IPS DF 19.7 (cell line): ENCODE measurements around the gene NOC4L.

ENCODE experiments used
- DNase-seq: peaks from one replicate; pipeline ENCODE4 v3.0.0-alpha.2; 2013; ENCODE audit warnings: low read depth, low spot score

Gene NOC4L

DNA sequence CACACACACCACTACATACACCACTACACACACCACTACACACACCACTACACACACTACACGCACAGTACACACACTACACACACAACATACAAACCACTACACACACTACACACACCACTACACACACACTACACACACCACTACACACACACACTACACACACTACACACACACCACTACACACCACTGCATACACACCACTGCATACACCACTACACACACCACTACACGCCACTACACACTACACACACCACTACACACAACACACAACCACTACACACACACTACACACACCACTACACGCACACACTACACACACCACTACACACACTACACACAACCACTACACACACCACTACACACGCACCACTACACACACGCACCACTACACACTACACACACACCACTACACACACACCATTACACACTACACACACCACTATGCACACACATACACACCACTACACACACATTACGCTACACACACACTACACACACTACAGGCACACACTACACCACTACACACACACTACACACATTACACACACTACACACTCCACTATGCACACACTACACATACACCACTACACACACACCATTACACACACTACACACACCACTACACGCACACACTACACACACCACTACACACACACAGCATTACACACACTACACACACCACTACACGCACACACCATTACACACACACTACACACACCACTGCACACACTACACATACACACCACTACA, 12.5 kb downstream of the NOC4L start:
- no peak for DNase-seq

DNA sequence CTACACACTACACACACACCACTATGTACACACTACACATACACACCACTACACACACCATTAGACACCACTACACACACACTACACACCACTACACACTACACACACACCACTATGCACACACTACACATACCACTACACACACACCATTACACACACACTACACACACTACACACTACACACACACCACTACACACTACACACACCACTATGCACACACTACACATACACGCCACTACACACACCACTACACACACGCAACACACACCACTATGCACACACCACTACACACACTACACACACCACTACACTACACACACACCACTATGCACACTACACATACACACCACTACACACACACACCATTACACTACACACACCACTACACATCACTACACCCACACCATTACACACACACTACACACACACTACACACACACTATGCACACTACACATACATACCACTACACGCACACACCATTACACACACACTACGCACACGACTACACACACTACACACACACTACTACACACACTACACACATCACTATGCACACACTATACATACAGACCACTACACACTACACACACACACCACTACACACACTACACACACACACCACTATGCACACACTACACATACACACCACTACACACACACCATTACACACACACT, 13.6 kb downstream of the NOC4L start:
- no peak for DNase-seq

- DNase-seq = no peak
Observed at GRCh38 chr12:132158677-132159554, 14.7 kb downstream of the NOC4L start.

DNA sequence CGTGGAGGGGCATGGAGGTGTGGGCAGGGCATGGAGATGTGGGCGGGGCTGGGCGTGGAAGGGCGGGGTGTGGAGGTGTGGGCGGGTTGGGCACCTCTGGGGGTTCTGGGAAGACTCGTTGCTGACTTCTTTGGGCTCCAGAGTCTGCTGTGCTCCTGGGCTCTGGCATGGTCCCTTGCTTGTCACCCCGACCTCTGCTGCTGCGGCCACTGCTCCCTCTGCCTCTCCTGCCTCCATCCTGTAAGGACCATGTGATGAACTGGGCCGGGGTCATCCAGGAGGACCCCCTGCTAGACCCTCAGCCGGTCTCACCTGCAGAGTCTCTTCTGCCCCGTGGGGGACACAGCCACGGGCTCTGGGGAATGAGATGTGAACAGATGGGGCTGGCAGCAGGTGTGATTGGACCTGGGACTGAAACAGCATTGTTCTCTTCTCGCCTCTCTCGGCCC, 15.3 kb downstream of the NOC4L start:
- DNase-seq = no peak

GRCh38 chr12:132160016-132160415, 15.8 kb downstream of the NOC4L start:
- DNase-seq = no peak

DNA sequence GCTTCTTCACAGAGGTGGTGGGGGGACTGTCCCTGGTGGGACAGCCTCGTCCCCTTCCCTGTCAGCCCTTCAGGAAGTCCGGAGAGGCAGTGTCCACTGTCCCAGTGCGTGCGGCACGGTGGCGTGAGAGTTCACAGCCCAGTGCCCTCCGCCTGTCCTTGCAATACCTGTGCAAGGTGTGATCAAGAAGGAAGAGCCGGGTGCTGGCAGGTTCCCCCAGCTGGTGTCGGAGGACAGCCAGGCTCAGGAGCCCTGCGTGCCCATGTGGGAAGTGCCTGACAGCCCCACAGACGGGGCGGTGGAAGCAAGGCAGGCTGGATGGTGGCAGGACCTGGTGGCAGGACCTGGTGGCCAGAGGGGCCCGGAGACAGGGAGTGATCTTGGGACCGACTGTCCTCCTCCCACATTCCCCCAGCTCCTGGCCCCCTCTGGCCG, 16.4 kb downstream of the NOC4L start:
- DNase-seq = no peak

DNA sequence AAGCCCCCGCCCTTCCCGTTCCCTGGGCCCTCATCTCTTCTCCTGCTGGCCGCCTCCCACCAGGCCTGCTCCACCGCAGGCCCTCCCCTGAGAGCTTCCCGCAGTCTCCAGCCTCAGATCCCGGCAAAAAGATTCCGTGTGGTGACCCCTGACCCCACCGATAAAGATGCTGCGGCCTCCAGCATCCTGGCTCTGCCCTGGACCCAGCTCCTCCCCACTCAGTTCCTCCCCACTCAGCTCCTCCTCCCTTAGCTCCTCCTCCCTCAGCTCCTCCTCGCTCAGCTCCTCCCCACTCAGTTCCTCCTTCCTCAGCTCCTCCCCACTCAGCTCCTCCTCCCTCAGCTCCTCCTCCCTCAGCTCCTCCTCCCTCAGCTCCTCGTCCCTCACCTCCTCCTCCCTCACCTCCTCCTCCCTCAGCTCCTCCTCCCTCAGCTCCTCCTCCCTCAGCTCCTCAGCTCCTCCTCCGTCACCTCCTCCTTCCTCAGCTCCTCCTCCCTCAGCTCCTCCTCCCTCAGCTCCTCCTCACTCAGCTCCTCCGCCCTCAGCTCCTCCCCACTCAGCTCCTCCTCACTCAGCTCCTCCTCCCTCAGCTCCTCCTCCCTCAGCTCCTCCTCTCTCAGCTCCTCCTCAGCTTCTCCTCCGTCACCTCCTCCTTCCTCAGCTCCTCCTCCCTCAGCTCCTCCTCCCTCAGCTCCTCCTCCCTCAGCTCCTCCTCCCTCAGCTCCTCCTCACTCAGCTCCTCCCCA, 17.0 kb downstream of the NOC4L start:
- DNase-seq = no peak

DNA sequence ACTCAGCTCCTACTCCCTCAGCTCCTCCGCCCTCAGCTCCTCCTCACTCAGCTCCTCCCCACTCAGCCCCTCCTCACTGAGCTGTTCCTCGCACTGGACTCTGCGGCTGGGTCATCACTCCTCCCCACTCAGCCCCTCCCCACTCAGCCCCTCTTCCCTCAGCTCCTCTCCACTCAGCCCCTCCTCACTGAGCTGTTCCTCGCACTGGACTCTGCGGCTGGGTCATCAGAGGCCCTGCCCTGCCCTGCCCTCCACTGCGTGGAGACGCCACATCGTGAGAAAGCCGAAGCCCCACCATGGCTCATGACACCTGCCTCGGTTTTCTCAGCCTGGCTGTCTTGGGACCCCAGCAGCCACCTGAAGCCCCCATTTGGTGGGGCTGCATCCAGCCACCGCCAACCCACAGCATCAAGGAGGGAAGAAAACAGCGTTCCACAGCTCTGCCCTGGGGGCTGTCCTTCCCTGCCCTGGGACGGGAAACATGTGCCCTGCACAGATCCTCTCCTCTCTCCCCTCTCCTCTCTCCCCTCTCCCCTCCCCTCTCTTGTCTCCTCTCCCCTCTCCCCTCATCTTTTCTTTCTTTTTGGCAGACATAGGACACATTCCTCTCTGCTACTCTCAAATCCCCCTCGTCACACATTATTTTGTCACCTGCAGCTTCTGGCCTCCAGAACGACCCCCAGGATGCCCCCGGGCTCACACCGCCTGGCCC, 17.7 kb downstream of the NOC4L start:
- DNase-seq = no peak

GRCh38 chr12:132162508-132163031, 18.3 kb downstream of the NOC4L start:
- DNase-seq = no peak

DNA sequence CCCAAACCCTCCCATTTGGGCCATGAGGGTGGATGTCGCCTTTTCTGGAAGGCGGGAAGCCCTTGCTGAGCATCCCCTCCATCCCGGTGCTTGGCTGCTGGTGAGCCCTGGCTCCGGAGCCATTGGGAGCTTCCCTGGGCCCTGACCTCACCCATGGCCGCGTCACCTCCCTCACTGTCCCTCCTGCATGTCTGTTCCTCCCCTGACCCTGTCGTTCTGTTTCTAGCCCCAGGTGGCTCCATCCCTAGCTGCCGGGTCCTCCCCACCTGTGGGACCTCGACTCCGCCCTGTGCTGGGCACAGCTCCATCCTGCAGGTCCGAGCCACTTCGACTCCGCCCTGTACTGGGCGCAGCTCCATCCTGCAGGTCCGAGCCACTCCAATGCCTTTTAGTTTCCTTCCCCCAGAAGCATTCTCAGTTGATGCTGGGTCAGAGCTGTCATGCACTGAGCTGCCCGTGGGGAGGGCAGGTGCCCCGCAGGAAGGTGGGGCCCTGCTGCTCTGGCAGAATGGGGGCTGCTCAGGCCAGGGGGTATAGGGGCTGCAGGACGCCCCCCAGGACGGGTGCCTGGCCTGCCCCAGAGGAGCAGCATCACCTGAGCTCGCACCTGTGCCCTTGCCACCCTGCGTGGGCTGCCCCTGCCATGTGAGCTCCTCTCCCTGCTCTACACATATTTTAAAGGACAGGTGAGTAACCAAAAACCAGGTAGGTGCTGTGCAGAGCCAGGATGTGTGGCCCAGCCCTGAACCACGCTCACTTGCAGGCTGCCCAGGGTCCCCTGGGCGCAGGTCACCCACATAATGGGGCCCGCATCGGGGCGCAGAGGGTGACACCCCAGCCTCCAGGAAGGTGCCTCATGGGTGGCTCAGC, 19.0 kb downstream of the NOC4L start:
- no peak for DNase-seq

DNA sequence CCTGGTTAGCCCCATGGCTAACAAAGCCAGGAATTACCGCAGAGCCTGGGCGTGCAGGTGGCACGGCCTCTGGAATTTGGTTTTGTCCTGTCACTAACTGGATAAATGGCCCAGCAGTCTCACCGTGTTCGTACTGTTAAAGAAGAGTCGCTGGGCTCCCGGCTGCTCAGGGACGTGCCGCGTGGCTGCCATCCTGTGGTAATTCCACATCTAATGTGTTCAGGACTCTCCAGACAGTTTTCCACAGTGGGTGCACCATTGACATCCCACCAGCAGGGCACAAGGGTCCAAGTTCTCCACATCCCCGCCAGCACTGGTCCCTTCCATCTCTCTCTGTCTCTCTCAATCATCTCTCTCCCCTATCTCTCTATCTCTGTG, 19.6 kb downstream of the NOC4L start:
- no peak for DNase-seq

GRCh38 chr12:132164426-132164825, 20.2 kb downstream of the NOC4L start:
- no peak for DNase-seq

- no peak for DNase-seq
Observed at GRCh38 chr12:132165584-132165983, 21.3 kb downstream of the NOC4L start.

DNA sequence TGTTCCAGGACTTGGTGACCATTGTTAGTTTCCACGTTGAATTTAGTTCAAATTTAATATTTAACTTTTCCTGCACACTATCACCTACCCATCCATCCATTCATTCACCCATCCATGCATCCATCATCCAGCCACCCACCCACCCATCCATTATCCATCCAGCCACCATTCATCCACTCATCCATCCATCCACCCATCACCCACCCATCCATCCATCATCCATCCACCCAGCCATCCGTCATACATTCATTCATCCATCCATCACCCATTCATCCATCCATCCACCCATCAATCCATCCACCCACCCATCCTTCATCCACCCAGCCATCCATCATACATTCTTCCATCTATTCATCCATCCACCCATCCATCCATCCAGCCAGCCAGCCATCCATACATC, 21.8 kb downstream of the NOC4L start:
- DNase-seq = no peak

GRCh38 chr12:132166801-132167591, 22.7 kb downstream of the NOC4L start:
- no peak for DNase-seq

DNA sequence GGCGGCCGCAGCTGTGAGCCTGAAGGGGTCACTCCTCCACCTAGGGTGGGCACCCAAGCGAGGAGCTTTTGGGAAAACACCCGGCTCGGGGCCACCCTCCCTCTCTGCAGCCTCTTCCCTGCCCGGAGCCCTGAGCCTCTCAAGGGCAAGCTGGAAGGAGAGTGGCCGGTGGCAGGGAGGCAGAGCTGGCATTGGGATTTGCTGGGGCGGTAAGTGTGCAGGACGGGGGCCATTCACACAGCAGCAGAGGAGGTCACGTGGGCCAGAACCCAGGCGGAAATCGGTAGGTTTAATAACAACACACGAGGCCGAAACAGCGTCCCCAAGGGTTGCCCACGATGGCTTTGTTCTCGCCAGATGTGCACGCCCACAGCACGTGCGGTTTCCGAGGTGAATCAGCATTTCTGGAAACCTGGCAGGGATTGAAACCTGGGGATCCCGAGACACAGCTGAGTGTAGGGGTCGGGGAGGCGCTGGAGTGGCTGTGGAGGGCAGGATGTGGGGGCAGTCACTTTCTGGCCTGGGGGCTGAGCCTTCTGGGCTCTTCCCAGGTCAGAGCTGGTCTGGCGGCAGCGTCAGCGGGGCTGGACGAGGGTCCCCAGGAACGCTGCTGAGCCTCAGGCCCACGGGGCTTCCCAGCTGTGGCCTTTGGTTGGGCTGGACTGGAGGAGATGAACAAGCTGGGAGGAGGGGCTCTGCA, 23.5 kb downstream of the NOC4L start:
- DNase-seq = no peak

DNA sequence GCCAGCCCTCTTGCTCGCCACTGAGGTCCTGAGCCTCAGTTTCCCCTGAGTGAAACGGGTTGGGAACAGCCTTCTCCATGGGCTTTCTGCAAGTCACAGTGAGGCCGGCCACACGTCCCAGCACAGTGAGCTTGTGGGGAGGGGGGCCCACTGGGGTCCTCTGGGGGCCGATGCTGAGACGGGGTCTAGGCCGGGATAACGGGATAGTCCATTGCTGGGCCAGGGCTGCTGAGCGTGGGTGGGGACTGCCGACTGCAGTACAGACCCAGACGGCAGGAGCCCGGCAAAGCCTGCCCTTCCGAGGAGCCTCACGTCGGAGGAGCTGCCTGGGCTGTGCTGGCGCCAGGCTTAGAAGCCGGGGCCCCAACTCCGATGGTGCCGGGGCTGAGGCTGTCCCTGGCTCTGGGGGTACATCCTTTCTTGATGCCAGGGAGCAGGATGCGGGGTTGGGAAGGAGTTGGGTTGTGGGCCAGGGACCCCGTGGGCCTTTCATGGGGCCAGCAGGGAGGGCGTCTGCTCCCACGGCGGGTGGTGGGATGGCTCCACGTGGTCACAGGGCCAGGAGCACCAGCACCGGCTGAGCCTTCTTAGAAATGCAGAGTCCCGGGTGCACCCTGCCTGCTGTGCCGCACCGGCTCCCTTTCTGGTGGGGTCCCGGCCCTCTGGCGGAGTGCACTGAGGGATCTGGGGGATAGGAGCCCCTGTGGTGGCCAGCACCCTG, 24.2 kb downstream of the NOC4L start:
- DNase-seq = no peak

DNA sequence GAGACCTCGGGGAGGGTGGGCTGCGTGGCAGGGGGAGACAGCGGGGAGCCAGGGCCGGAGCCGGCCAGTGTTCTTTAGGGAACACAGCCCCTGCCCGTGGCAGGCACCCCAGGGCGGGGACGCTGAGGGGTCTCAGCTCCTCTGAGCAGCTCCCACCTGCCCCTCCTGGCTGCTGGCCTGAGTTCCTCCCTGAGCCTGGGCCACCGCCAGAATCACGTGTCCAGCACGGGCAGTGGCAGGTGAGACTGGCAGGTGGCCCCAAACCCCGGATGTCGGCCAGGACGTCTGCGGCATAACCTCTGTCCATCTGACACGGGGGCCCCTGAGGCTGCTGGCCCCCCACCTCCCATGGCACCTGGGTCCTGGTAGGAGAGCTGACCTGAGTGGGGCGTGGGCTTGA, 25.1 kb downstream of the NOC4L start:
- DNase-seq = no peak
